Activated CD4-positive, alpha-beta memory T cell treated with anti-CD3 and anti-CD28 coated beads for 36 hours (primary cell): Measurements from ENCODE around the gene MKNK2. TPM values are rescaled to one million over a fixed set of nuclear protein-coding genes. Genes with fewer than 3 reads are reported as not detected.
A peak's percentile ranks its signal among the peaks of the same experiment; 100 is the strongest.

ENCODE experiments used
- CTCF ChIA-PET: fragments of 350-600 bp; sonication (Branson Sonifier 250); formaldehyde crosslinking; loops from one replicate; lab custom pipeline; 2021; ENCODE audit warnings: antibody characterized with exemption, inconsistent platforms; lab: Charles Lee
- POLR2A ChIA-PET: fragments of 350-600 bp; sonication (Branson Sonifier 250); formaldehyde crosslinking; loops from one replicate; lab custom pipeline; 2021; ENCODE audit warnings: antibody characterized with exemption; lab: Charles Lee
- DNase-seq: peaks from one replicate; pipeline ENCODE4 v3.0.0-alpha.2; 2020
- H3K27ac Mint-ChIP-seq: one replicate; pipeline ENCODE4 v1.8.0; 2021; ENCODE audit warnings: mixed read lengths
- H3K27me3 Mint-ChIP-seq: one replicate; pipeline ENCODE4 v1.8.0; 2021; ENCODE audit warnings: mixed read lengths
- H3K36me3 Mint-ChIP-seq: one replicate; pipeline ENCODE4 v1.8.0; 2021; ENCODE audit warnings: mixed read lengths
- H3K4me1 Mint-ChIP-seq: one replicate; pipeline ENCODE4 v1.8.0; 2021; ENCODE audit warnings: low read depth, mixed read lengths
- H3K4me3 Mint-ChIP-seq: one replicate; pipeline ENCODE4 v1.8.0; 2021; ENCODE audit warnings: mild to moderate bottlenecking, mixed read lengths
- H3K9me3 Mint-ChIP-seq: one replicate; pipeline ENCODE4 v1.8.0; 2021; ENCODE audit warnings: mixed read lengths
- intact Hi-C: fragments of 100-400 bp; cut with micrococcal nuclease; formaldehyde crosslinking; loops from one replicate; pipeline ENCODE4 v1.15.1; 2023
- total RNA-seq, 2 experiments: library from RNA; stranded (reverse); gene quantifications; one replicate each; pipeline ENCODE4 v1.2.3, GENCODE V29; 2021

MKNK2 gene
- total RNA-seq, 2 experiments from 2014 or later, result 143 to 157 TPM

DNA sequence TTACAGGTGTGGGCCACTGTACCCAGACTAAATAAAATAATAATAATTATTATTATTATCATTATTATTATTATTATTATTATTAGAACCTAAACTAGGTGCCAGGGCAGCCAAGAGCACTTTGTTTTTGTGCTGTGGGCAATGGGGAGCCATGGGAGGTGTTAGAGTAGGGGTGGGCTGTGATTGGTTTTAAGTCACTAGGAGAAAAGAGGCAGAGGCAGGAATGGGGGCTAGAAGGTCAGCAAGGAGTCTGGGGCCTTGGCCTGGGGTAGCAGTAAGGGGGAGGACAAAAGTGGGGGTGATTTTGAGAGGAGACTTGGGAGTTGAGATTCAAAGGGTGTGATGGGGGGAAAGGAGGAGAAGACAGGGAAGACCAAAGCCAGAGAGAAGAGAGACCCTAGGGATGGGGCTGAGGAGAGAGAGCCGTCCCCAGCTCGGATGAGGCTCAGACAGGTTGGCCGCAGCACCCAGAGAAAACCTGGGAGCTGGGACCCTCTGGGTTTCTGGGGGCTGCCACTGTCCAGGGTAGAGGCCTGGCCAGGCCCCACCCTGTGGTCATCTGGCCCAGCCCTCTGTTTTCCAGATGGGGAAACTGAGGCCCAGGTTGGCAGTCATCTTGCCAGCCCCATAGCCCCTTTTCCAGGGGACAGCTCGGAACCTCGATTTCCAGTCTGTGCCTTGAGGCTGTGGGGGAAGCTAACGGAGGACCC is 17.8 kb downstream of the MKNK2 start:
- Mint-ChIP-seq H3K36me3 (peaks cover 3% of the 10 kb centered on the region), H3K9me3 (peaks cover 3% of the 10 kb centered on the region), H3K27me3 (no peaks in the 10 kb centered on the region), H3K27ac (peak overlapping the region; percentile 28), H3K4me1 (peaks cover 24% of the 10 kb centered on the region), H3K4me3 (peak overlapping the region; percentile 29)
- DNase-seq, result no peak
- ChIA-PET CTCF (interaction anchor here (1.5 to 2.0 kb wide), 3 partner anchors 9 to 16 kb away, joined by 6 to 7 read pairs (median 7); no protein-coding TSS in a partner anchor), POLR2A (interaction anchor here (0.6 to 2.2 kb wide), 3 partner anchors 9 to 24 kb away, joined by 3 to 16 read pairs (median 10); no protein-coding TSS in a partner anchor)
- intact Hi-C loops, result loop anchor here (10.0 kb wide), 1 partner anchor 242 kb away; no protein-coding TSS in a partner anchor

DNA sequence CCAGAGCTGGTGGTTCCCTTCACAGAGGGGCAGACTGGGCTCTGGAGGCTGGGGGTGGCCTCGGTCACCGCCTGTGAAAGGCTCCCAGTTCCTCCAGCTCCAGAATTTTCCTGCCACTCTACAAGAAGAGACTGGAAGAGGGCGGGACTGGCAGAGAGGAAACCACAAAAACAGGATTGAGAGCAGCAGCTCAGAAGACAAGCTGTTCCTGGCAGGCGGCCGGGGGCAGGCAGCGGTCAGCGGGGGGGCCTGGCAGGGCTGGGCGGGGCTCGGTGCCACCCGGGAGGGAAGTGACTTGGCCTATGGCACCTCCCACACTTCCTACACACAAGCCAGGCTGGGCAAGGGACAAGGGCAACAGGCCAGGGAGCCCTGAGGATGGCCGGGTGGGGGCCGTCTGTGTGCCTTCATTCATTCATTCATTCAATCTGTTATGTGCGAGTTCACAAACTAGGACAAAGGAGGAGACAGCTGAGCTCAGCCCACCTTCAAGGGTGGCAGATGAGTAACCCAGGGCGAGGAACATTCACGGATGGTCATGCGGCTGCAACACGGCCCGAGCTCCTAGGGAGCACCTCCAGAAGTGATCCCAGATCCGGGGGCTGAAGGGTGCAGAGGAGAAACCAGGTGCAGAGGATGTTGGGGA is 18.6 kb downstream of the MKNK2 start:
- intact Hi-C loops, result loop anchor here (10.0 kb wide), 1 partner anchor 242 kb away; no protein-coding TSS in a partner anchor
- Mint-ChIP-seq H3K36me3 (no peaks in the 10 kb centered on the region), H3K9me3 (peaks cover 3% of the 10 kb centered on the region), H3K4me3 (peak overlapping the region; percentile 67), H3K4me1 (peaks cover 24% of the 10 kb centered on the region), H3K27me3 (no peaks in the 10 kb centered on the region), H3K27ac (peak overlapping the region; percentile 61)
- peak; percentile 78 for DNase-seq
- POLR2A ChIA-PET, result interaction anchor here (0.6 to 2.2 kb wide), 4 partner anchors 10 to 30 kb away, joined by 3 to 16 read pairs (median 6); no protein-coding TSS in a partner anchor
- CTCF ChIA-PET, result interaction anchor here (0.7 to 2.0 kb wide), 5 partner anchors 10 to 102 kb away, joined by 3 to 7 read pairs (median 6); no protein-coding TSS in a partner anchor

DNA sequence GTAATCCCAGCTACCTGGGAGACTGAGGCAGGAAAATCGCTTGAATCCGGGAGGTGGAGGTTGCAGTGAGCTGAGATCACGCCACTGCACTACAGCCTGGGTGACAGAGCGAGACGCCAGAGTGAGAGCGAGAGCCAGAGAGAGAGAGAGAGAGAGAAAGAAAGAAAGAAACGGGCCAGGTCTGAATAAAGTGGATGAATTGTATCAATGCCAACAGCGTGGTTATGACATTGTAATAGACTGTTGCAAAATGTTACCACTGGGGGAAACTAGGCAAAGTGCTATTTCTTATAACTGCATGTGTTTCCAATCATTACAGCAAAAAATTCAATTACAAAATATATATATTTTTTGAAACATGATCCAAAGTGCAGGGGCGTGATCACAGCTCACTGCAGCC is 23.7 kb downstream of the MKNK2 start:
- ChIA-PET POLR2A (interaction anchor here (1.0 kb wide), 1 partner anchor 33 kb away, joined by 3 read pairs; no protein-coding TSS in a partner anchor), CTCF (interaction anchor here (1.4 kb wide), 1 partner anchor 8 kb away, joined by 5 read pairs; no protein-coding TSS in a partner anchor)

DNA sequence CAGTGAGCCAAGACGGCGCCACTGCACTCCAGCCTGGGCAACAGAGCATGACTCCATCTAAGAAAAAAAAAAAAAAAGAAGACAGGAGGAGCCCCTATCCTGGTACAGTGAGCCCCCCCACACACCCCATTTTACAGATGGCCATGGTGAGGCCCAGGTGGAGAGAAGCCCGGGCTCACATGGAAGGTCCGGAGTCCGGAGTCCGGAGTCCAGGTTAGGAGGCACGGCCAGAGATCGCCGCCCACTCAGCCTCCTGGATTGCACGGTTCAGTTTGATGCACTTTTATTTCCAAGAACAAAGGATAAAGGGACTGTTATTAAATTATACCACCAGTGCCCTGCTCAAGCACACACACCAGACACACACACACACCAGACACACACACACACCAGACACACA is 24.3 kb downstream of the MKNK2 start:
- CTCF ChIA-PET, result no interaction called here
- Mint-ChIP-seq H3K27ac (no peak overlapping the region), H3K4me3 (no peak overlapping the region), H3K36me3 (no peaks in the 10 kb centered on the region), H3K4me1 (peaks cover 1% of the 10 kb centered on the region), H3K9me3 (peaks cover 7% of the 10 kb centered on the region), H3K27me3 (no peaks in the 10 kb centered on the region)
- DNase-seq, result no peak
- intact Hi-C loops, result no loop called here
- POLR2A ChIA-PET, result interaction anchor here (1.4 kb wide), 1 partner anchor 43 kb away, joined by 3 read pairs; no protein-coding TSS in a partner anchor

More for the DNA sequence above, 23.7 kb downstream of the MKNK2 start:
- intact Hi-C loops, result no loop called here
- Mint-ChIP-seq H3K27me3 (no peaks in the 10 kb centered on the region), H3K4me3 (no peak overlapping the region), H3K36me3 (no peaks in the 10 kb centered on the region), H3K27ac (no peak overlapping the region), H3K4me1 (peaks cover 7% of the 10 kb centered on the region), H3K9me3 (peaks cover 7% of the 10 kb centered on the region)
- DNase-seq, result no peak

DNA sequence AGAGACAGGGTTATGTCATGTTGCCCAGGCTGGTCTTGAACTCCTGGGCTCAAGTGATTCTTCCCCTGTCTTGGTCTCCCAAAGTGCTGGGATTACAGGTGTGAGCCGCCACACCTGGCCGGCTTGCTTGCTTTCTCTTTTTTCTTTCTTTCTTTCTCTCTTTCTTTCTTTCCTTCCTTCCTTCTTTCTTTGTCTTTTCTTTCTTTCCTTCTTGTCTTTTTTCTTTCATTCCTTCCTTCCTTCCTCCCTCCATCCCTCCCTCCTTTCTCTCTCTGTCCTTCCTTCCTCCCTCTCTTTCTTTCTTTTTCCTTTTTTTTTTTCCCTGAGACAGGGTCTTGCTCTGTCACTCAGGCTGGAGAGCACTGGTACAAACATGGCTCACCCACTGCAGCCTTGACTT is 28.8 kb downstream of the MKNK2 start:
- POLR2A ChIA-PET, result no interaction called here
- CTCF ChIA-PET, result no interaction called here

DNA sequence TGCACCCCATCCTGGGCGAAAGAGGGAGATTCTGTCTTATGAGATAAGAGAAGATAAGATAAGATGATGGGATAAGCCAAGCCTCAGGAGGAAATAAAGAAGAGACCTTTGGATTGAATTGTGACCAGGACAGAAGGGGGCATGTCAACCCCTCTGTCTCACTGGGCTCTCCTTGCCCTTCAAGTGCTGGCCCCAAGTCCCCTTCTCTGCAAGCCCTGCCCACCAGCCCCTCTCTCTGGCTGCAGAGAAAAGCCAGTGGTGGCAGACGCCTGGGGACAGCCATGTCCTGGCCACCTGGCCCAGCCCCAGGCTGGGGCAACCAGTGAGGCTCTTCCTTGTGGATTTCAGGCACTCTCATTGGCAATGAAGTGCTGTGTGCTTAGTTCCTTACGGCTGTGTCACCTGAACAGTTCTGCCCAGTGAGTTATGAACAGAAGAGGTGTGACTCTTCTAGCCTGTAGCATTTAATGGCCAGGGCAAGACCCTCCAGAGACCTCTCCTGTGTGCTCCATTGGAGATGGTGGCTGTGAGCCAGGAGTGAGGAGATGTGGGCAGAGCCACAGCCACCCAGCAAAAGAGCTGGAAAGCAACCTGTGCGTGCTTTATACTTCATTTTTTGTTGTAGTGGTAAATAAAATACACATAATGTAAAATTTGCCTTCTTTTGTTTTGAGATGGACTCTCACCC is 29.4 kb downstream of the MKNK2 start:
- POLR2A ChIA-PET, result no interaction called here
- no peak for DNase-seq
- intact Hi-C loops, result no loop called here
- CTCF ChIA-PET, result no interaction called here
- H3K27ac Mint-ChIP-seq, result no peak overlapping the region
- peaks cover 7% of the 10 kb centered on the region for H3K9me3 Mint-ChIP-seq
- peaks cover 6% of the 10 kb centered on the region for H3K4me1 Mint-ChIP-seq
- no peaks in the 10 kb centered on the region for H3K36me3 Mint-ChIP-seq
- no peak overlapping the region for H3K4me3 Mint-ChIP-seq
- no peaks in the 10 kb centered on the region for H3K27me3 Mint-ChIP-seq

More for the DNA sequence above, 28.8 kb downstream of the MKNK2 start:
- DNase-seq, result no peak
- no peaks in the 10 kb centered on the region for H3K36me3 Mint-ChIP-seq
- H3K27ac Mint-ChIP-seq, result no peak overlapping the region
- peaks cover 6% of the 10 kb centered on the region for H3K4me1 Mint-ChIP-seq
- H3K9me3 Mint-ChIP-seq, result peaks cover 7% of the 10 kb centered on the region
- no peaks in the 10 kb centered on the region for H3K27me3 Mint-ChIP-seq
- intact Hi-C loops, result no loop called here
- H3K4me3 Mint-ChIP-seq, result no peak overlapping the region

DNA sequence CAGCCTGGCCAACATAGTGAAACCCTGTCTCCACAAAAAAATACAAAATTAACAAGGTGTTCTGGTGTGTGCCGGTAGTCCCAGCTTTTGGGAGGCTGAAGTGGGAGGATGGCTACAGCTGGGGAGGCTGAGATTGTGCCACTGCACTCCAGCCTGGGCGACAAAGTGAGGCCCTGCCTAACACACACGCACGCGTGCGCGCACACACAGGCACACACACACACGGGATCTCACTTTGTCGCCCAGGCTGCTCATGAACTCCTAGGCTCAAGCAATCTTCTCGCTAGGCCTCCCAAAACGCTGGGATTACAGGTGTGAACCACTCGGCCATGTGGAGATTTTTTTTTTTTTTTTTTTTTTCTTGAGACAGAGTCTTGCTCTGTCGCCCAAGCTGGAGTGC is 32.3 kb downstream of the MKNK2 start:
- POLR2A ChIA-PET, result interaction anchor here (0.6 to 0.7 kb wide), 4 partner anchors 28 to 683 kb away, joined by 3 to 5 read pairs (median 4); no protein-coding TSS in a partner anchor
- H3K4me3 Mint-ChIP-seq, result no peak overlapping the region
- DNase-seq, result no peak
- H3K27me3 Mint-ChIP-seq, result no peaks in the 10 kb centered on the region
- no peaks in the 10 kb centered on the region for H3K36me3 Mint-ChIP-seq
- CTCF ChIA-PET, result interaction anchor here (0.6 to 2.8 kb wide), 12 partner anchors 9 to 202 kb away, joined by 3 to 16 read pairs (median 4); no protein-coding TSS in a partner anchor
- no peak overlapping the region for H3K27ac Mint-ChIP-seq
- H3K9me3 Mint-ChIP-seq, result peaks cover 2% of the 10 kb centered on the region
- intact Hi-C loops, result loop anchor here (1.0 to 5.0 kb wide), 6 partner anchors 42 to 133 kb away; partner anchors contain the start of genes AP3D1, IZUMO4 and MOB3A
- H3K4me1 Mint-ChIP-seq, result peaks cover 12% of the 10 kb centered on the region

DNA sequence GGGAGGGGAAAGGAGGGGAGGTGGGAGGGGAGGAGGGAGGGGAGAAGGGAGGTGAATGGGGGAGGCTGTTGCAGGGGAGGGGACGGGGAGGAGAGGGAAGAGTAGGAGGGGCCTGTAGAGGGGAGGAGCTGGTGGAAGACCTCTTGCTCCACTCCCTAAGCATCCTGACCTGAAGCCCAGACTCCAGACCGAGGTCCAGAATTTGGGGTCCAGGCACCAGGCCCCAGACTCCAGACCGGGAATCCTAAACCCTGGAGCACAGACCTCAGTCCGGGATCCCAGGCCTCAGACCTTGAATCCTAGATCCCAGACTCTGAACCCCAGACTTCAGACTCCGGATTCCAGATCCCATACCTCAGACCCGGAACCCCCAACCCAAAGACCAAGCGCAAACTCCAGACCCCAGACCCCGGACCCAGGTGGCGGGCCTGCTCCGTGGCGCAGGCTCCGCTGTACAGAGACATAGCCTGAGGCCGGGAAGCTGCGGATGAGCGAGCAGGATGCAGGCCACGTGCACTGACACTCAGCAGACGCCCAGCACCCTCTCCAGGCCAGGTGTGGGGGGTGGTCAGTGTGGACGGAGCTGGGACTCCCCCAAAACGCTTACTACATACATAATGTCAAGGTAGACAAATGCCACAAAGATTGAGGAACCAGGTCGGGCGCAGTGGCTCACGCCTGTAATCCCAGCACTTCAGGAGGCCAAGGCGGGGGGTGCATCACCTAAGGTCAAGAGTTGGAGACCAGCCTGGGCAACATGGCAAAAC is 34.8 kb downstream of the MKNK2 start:
- DNase-seq, result peak; percentile 82
- Mint-ChIP-seq H3K36me3 (peaks cover 3% of the 10 kb centered on the region), H3K4me3 (peak overlapping the region; percentile 60), H3K27me3 (no peaks in the 10 kb centered on the region), H3K27ac (peak overlapping the region; percentile 28), H3K4me1 (peaks cover 15% of the 10 kb centered on the region), H3K9me3 (no peaks in the 10 kb centered on the region)
- intact Hi-C loops, result loop anchor here (5.0 kb wide), 2 partner anchors 66 to 89 kb away; no protein-coding TSS in a partner anchor
- ChIA-PET POLR2A (interaction anchor here (1.0 kb wide), 1 partner anchor 36 kb away, joined by 3 read pairs; no protein-coding TSS in a partner anchor), CTCF (interaction anchor here (2.1 kb wide), 1 partner anchor 16 kb away, joined by 6 read pairs; no protein-coding TSS in a partner anchor)

DNA sequence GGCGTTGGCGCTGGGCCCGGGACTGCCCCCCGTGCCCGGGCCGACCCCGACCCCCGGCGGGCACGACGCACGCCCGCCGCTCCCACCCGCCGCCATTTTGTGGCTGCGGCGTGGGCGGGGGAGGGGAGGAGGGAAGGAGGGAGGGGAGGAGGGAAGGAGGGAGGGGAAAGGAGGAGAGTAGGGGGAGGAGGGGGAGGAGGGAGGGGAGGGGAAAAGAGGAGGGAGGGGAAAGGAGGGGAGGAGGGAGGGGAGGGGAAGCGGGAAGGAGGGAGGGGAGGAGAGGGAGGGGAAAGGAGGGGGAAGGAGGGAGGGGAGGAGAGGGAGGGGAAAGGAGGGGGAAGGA is 35.5 kb downstream of the MKNK2 start, which contains the start of gene BTBD2:
BTBD2 (minus strand) TSS at position 107 of the 343 bp plus-strand sequence; CDS start at position 96, 11 bp downstream.
- H3K27me3 Mint-ChIP-seq, result no peaks in the 10 kb centered on the region
- peak within 1 kb of the TSS; percentile 28 for H3K27ac Mint-ChIP-seq
- intact Hi-C loops, result loop anchor here (5.0 kb wide), 2 partner anchors 67 to 88 kb away; no protein-coding TSS in a partner anchor
- H3K4me3 Mint-ChIP-seq, result peak within 1 kb of the TSS; percentile 65
- peak; percentile 71 for DNase-seq
- H3K9me3 Mint-ChIP-seq, result no peaks in the 10 kb centered on the region
- peaks cover 20% of the 10 kb centered on the region for H3K4me1 Mint-ChIP-seq
- CTCF ChIA-PET, result no interaction called here
- POLR2A ChIA-PET, result no interaction called here
- peaks cover 3% of the 10 kb centered on the region for H3K36me3 Mint-ChIP-seq

DNA sequence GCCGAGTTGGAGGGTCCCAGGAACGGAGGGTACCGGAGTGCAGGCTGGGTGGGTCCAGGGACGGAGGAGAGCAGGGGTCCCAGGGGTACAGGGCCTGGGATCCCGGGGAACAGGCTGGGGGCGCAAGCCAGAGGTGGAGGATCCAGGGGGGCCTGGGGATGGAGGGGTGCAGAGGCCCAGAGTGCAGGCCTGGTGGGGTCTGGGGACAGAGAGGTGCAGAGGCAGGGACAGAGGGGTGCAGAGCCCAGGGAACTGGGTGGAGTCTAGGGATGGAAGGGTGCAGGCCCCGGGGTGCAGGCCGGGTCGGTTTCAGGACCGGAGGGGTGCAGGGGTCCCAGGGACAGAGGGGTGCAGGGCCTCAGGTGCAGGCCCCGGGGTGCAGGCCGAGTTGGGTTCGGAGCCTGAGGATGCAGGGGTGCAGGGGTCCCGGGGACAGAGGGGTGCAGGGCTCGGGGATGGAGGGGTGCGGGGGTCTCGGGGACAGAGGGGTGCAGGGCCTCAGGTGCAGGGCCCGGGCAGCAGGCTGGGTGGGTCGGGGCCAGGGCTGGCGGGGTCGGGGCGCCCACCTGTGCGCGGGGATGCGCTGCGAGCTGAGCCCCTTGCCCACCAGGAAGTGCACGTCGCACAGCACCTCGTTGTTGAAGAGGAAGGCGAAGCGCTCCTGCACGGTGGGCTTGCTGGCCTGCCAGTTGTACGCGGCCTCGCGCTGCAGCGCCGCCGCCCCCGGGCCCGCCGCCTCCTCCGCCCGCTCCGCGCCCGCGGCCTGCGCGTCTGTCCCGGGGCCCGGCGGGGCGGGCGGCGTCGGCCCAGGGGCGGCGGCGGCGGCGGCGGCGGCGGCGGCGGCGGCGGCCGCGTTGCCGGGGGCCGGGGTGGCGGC is 36.1 kb downstream of the MKNK2 start:
- ChIA-PET POLR2A (no interaction called here), CTCF (no interaction called here)
- intact Hi-C loops, result loop anchor here (5.0 kb wide), 2 partner anchors 67 to 88 kb away; no protein-coding TSS in a partner anchor
- H3K4me1 Mint-ChIP-seq, result peaks cover 19% of the 10 kb centered on the region
- peak; percentile 40 for DNase-seq
- H3K27me3 Mint-ChIP-seq, result no peaks in the 10 kb centered on the region
- H3K4me3 Mint-ChIP-seq, result peak overlapping the region; percentile 65
- no peaks in the 10 kb centered on the region for H3K9me3 Mint-ChIP-seq
- no peak overlapping the region for H3K27ac Mint-ChIP-seq
- H3K36me3 Mint-ChIP-seq, result peaks cover 3% of the 10 kb centered on the region
